Measurements from ENCODE around the gene PRR14. TPM values are rescaled to one million over a fixed set of nuclear protein-coding genes. Genes with fewer than 3 reads are reported as not detected.

The PRR14 gene
- total RNA-seq (6.9 TPM), polyA plus RNA-seq (55.3 TPM)

DNA sequence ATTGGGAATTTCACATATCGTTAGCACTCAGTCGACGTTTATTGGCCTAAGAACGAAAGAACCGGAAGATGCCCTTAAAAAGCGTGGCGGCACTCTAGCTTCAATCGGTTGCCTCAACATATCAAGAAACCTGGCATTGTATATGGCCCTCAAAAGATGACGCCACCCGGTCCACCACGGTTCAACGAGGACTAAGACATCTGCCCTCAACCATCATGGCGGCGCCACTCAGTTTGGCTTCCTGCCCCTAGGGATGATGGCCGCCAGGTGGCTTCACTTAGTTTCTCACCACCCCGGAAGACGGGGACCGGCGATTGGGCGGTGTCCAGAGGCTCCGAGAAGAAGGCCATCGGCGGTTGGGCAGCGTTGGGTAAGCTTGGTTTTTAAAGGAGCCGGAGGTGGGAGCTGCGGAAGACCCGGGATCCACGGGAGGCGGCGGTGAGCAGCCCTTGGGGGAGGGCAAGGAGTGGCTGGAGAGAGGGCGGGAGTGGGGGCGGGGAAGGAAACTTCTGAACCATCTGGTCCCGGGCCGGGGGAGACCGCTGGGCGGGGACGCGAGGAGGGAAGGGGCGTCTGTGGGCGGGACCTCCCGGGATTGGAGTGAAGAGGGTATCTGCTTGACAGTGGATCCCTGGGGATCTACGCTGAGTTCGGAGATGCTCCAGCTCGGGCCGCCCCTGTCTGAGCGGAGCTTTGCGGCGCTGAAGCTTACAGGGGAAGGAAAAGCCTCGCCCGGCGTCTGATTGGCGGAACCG lies at the start of gene PRR14:
TSS of gene PRR14 (plus strand) at position 592 of the 755 bp plus-strand sequence. CDS start 686 bp downstream, outside the sequence.
- Histone ChIP-seq H3K36me3 (ENCODE audit: insufficient read depth) (peaks cover 1% of the 10 kb centered on the region), H3K4me1 (ENCODE audit: insufficient read depth) (no peaks in the 10 kb centered on the region), H3K27ac (ENCODE audit: low read depth) (peak within 1 kb of the TSS; percentile 87), H3K4me3 (ENCODE audit: low read depth, low read length) (peak within 1 kb of the TSS; percentile 53)
- under 1% methylated on average over 53 of the region's 53 CpGs for WGBS
- DNase-seq (ENCODE audit: extremely low spot score) = peak; percentile 99

DNA sequence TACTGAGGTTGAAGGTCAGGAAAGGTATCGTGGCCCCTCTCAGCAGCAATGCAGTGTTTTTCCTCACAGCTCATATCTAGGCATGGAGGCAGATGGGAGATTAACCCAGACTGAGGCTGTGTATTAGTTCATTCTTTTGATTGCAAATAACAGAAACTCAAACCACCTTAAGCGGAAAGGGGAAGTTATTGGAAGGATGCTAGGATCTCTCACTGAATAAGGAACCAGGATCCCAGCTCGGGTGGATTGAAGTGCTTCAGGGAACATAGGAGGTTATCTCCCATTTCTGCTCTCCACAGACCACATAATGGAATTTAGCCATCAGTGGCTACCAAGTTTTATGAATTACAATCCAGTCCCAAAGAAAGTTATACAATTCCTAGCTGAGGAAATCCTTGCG lies 48.8 kb upstream of the PRR14 start:
- DNase-seq (ENCODE audit: extremely low spot score) = no peak

GRCh38 chr16:30602616-30603277 lies 48.0 kb upstream of the PRR14 start:
- Histone ChIP-seq H3K4me3 (ENCODE audit: low read depth, low read length) (no peak overlapping the region), H3K36me3 (ENCODE audit: insufficient read depth) (peaks cover 5% of the 10 kb centered on the region), H3K27ac (ENCODE audit: low read depth) (no peak overlapping the region), H3K4me1 (ENCODE audit: insufficient read depth) (no peaks in the 10 kb centered on the region)
- no peak for DNase-seq (ENCODE audit: extremely low spot score)
- WGBS = 51% methylated on average over 4 of the region's 4 CpGs

More for the DNA sequence above, 48.8 kb upstream of the PRR14 start:
- no peak overlapping the region for H3K27ac ChIP-seq (ENCODE audit: low read depth)
- no peak overlapping the region for H3K4me3 ChIP-seq (ENCODE audit: low read depth, low read length)
- no peaks in the 10 kb centered on the region for H3K4me1 ChIP-seq (ENCODE audit: insufficient read depth)
- peaks cover 5% of the 10 kb centered on the region for H3K36me3 ChIP-seq (ENCODE audit: insufficient read depth)
- 79% methylated on average over 4 of the region's 4 CpGs for WGBS

GRCh38 chr16:30603945-30604315 lies 46.8 kb upstream of the PRR14 start:
- no peak for DNase-seq (ENCODE audit: extremely low spot score)
- 89% methylated on average over 7 of the region's 7 CpGs for WGBS
- Histone ChIP-seq H3K4me1 (ENCODE audit: insufficient read depth) (no peaks in the 10 kb centered on the region), H3K36me3 (ENCODE audit: insufficient read depth) (peaks cover 5% of the 10 kb centered on the region), H3K27ac (ENCODE audit: low read depth) (no peak overlapping the region), H3K4me3 (ENCODE audit: low read depth, low read length) (no peak overlapping the region)

DNA sequence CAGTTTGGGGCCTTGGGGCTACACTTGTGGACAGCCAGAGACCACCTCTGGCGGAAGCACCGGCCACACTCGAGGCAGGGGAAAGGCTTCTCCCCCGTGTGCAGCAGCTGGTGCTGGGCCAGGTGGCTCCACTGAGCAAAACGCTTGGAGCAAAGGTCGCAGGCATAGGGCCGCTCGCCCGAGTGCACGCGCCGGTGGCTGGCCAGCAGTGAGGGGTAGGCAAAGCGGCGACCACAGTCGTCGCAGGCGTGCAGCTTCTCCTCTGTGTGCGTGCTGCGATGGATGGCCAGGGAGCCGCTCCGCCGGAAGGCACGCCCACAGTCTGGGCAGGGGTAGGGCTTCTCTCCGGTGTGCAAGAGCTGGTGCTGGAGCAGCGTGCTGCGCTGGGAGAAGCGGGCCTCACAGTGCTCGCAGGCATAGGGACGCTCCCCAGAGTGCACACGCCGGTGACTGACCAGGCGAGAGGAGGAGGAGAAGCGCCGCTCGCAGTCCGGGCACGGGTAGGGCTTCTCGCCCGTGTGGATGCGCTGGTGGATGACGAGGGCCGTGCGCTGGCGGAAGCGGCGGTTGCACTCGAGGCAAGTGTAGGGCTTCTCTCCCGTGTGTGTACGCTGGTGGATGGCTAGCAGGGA lies 46.3 kb upstream of the PRR14 start:
- H3K4me3 ChIP-seq (ENCODE audit: low read depth, low read length) = no peak overlapping the region
- H3K36me3 ChIP-seq (ENCODE audit: insufficient read depth) = peaks cover 5% of the 10 kb centered on the region
- no peak for DNase-seq (ENCODE audit: extremely low spot score)
- H3K27ac ChIP-seq (ENCODE audit: low read depth) = no peak overlapping the region
- WGBS = 93% methylated on average over 49 of the region's 49 CpGs
- no peaks in the 10 kb centered on the region for H3K4me1 ChIP-seq (ENCODE audit: insufficient read depth)

DNA sequence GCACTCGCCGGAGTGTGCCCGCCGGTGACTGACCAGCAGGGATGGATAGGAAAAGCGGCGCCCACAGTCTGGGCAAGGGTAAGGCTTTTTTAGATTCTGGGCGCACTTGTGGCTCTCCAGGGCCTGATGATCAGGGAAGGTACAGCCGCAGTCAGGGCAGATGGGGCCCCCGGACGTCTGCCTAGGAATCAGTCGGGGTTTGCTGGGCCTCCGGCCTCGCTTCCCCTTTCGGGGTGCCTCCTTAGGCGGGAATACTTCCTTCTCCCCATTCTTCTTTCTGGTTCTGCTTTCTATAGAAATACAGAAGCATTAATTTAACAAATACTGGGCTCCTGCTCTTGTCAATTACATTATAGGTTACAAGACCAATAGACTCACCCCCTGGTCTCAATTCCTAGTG lies 45.6 kb upstream of the PRR14 start:
- no peak overlapping the region for H3K27ac ChIP-seq (ENCODE audit: low read depth)
- DNase-seq (ENCODE audit: extremely low spot score) = no peak
- H3K4me3 ChIP-seq (ENCODE audit: low read depth, low read length) = no peak overlapping the region
- H3K4me1 ChIP-seq (ENCODE audit: insufficient read depth) = no peaks in the 10 kb centered on the region
- H3K36me3 ChIP-seq (ENCODE audit: insufficient read depth) = peaks cover 5% of the 10 kb centered on the region
- 90% methylated on average over 15 of the region's 15 CpGs for WGBS

DNA sequence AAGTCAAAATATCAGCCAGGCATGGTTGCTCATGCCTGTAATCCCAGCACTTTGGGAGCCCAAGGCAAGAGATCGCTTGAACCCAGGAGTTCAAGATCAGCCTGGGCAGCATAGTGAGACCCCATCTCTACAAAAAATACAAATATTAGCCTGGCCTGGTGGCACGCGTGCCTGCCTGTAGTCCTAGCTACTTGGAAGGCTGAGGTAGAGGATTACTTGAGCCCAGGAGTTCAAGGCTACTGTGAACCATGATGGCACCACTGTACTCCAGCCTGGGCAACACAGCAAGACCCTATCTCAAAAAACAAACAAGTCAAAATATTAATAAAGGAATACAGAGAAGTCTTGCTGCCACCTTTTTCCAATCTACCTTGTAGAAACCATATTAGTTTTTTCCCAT lies 44.8 kb upstream of the PRR14 start:
- H3K4me1 ChIP-seq (ENCODE audit: insufficient read depth) = no peaks in the 10 kb centered on the region
- peaks cover 5% of the 10 kb centered on the region for H3K36me3 ChIP-seq (ENCODE audit: insufficient read depth)
- DNase-seq (ENCODE audit: extremely low spot score) = no peak
- H3K4me3 ChIP-seq (ENCODE audit: low read depth, low read length) = no peak overlapping the region
- 96% methylated on average over 3 of the region's 3 CpGs for WGBS
- H3K27ac ChIP-seq (ENCODE audit: low read depth) = no peak overlapping the region

GRCh38 chr16:30609002-30609925 lies 41.5 kb upstream of the PRR14 start:
- peak overlapping the region; percentile 75 for H3K4me3 ChIP-seq (ENCODE audit: low read depth, low read length)
- peaks cover 4% of the 10 kb centered on the region for H3K36me3 ChIP-seq (ENCODE audit: insufficient read depth)
- no peak for DNase-seq (ENCODE audit: extremely low spot score)
- H3K4me1 ChIP-seq (ENCODE audit: insufficient read depth) = no peaks in the 10 kb centered on the region
- H3K27ac ChIP-seq (ENCODE audit: low read depth) = peak overlapping the region; percentile 91
- WGBS = 12% methylated on average over 40 of the region's 40 CpGs

GRCh38 chr16:30609926-30610839 lies 40.6 kb upstream of the PRR14 start, which contains the start of gene ZNF689:
ZNF689 (minus strand) TSS chr16:30610389; CDS start chr16:30610041, 348 bp downstream.
- H3K27ac ChIP-seq (ENCODE audit: low read depth) = peak within 1 kb of the TSS; percentile 91
- DNase-seq (ENCODE audit: extremely low spot score) = peak; percentile 98
- H3K36me3 ChIP-seq (ENCODE audit: insufficient read depth) = no peaks in the 10 kb centered on the region
- peak within 1 kb of the TSS; percentile 75 for H3K4me3 ChIP-seq (ENCODE audit: low read depth, low read length)
- WGBS = under 1% methylated on average over 63 of the region's 63 CpGs
- no peaks in the 10 kb centered on the region for H3K4me1 ChIP-seq (ENCODE audit: insufficient read depth)

- DNase-seq (ENCODE audit: extremely low spot score) = no peak
- Histone ChIP-seq H3K4me3 (ENCODE audit: low read depth, low read length) (no peak overlapping the region), H3K4me1 (ENCODE audit: insufficient read depth) (no peaks in the 10 kb centered on the region), H3K27ac (ENCODE audit: low read depth) (no peak overlapping the region), H3K36me3 (ENCODE audit: insufficient read depth) (no peaks in the 10 kb centered on the region)
- 30% methylated on average over 12 of the region's 12 CpGs for WGBS
These were observed 35.2 kb upstream of the PRR14 start for GRCh38 chr16:30615358-30616091.

DNA sequence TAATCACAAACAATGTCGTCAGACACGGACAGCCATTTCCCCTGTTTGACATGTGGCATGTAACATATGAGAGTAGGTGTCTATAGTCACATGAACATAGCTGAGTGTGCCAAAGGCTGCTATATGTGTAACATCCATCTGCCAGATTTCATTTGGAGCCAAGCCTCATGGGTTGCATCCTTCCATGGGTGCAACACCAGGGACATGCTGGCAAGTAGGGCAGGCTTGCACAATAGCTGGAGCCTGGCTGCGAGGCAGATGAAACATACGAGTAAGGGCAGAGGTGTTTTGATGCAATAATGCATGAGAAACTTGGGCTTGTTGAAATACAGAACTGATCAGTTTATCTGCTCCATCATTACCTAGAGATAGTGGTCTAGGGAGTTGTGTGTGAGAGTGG lies 31.6 kb upstream of the PRR14 start:
- Histone ChIP-seq H3K4me1 (ENCODE audit: insufficient read depth) (no peaks in the 10 kb centered on the region), H3K27ac (ENCODE audit: low read depth) (no peak overlapping the region), H3K4me3 (ENCODE audit: low read depth, low read length) (no peak overlapping the region), H3K36me3 (ENCODE audit: insufficient read depth) (no peaks in the 10 kb centered on the region)
- 81% methylated on average over 4 of the region's 4 CpGs for WGBS
- DNase-seq (ENCODE audit: extremely low spot score) = no peak

GRCh38 chr16:30619638-30620037 lies 31.1 kb upstream of the PRR14 start:
- 75% methylated on average over 5 of the region's 5 CpGs for WGBS
- Histone ChIP-seq H3K4me3 (ENCODE audit: low read depth, low read length) (no peak overlapping the region), H3K4me1 (ENCODE audit: insufficient read depth) (no peaks in the 10 kb centered on the region), H3K36me3 (ENCODE audit: insufficient read depth) (no peaks in the 10 kb centered on the region), H3K27ac (ENCODE audit: low read depth) (no peak overlapping the region)
- DNase-seq (ENCODE audit: extremely low spot score) = no peak

Data from urinary bladder (tissue), 4 donors.